Renal cortical epithelial cell (primary cell): ENCODE data around the gene MYO5B. TPM values are rescaled to one million over a fixed set of nuclear protein-coding genes. Genes with fewer than 3 reads are reported as not detected.
A peak's percentile ranks its signal among the peaks of the same experiment; 100 is the strongest.

Experiments
- DNase-seq: peaks from one replicate; pipeline ENCODE4 v3.0.0-alpha.2; 2011; ENCODE audit warnings: low read depth
- total RNA-seq: library from RNA; depleted of rRNA; stranded (reverse); fragments of >200 nt; gene quantifications from 2 replicates; pipeline ENCODE4 v1.2.3, GENCODE V29; 2014

The MYO5B gene
- total RNA-seq, 1 donor from 2014 or later: 50.0 TPM

- DNase-seq: peak; percentile 52
Measured at GRCh38 chr18:50151926-50152325, 43.0 kb downstream of the MYO5B start.

GRCh38 chr18:50144540-50144939, 50.4 kb downstream of the MYO5B start:
- no peak for DNase-seq

- DNase-seq: peak; percentile 81
Measured at GRCh38 chr18:50143886-50144285, 51.1 kb downstream of the MYO5B start.

- DNase-seq: no peak
Measured at GRCh38 chr18:50143294-50143693, 51.7 kb downstream of the MYO5B start.

GRCh38 chr18:50142441-50143120, 52.4 kb downstream of the MYO5B start:
- DNase-seq: peak; percentile 86

GRCh38 chr18:50138181-50139064, 56.5 kb downstream of the MYO5B start:
- DNase-seq: peak; percentile 74

- no peak for DNase-seq
Measured at GRCh38 chr18:50135903-50136302, 59.0 kb downstream of the MYO5B start.

GRCh38 chr18:50133526-50133925, 61.4 kb downstream of the MYO5B start:
- no peak for DNase-seq

GRCh38 chr18:50131591-50131990, 63.4 kb downstream of the MYO5B start:
- DNase-seq: peak; percentile 80

GRCh38 chr18:50128506-50129271, 66.3 kb downstream of the MYO5B start:
- DNase-seq: peak; percentile 24

- DNase-seq: peak; percentile 30
Measured at GRCh38 chr18:50127516-50128210, 67.3 kb downstream of the MYO5B start.

GRCh38 chr18:50126471-50126870, 68.5 kb downstream of the MYO5B start:
- DNase-seq: peak; percentile 89

GRCh38 chr18:50125456-50125855, 69.5 kb downstream of the MYO5B start:
- DNase-seq: peak; percentile 71

GRCh38 chr18:50119296-50119695, 75.7 kb downstream of the MYO5B start:
- peak; percentile 87 for DNase-seq

- DNase-seq: peak; percentile 65
Measured at GRCh38 chr18:50117863-50118262, 77.1 kb downstream of the MYO5B start.

GRCh38 chr18:50115095-50115494, 79.9 kb downstream of the MYO5B start:
- DNase-seq: peak; percentile 76

- DNase-seq: no peak
Measured at GRCh38 chr18:50114448-50114847, 80.5 kb downstream of the MYO5B start.

- no peak for DNase-seq
Measured at GRCh38 chr18:50113726-50114125, 81.2 kb downstream of the MYO5B start.

- peak; percentile 43 for DNase-seq
Measured at GRCh38 chr18:50111398-50111797, 83.5 kb downstream of the MYO5B start.

GRCh38 chr18:50107468-50107977, 87.4 kb downstream of the MYO5B start:
- peak; percentile 86 for DNase-seq

- DNase-seq: no peak
Measured at GRCh38 chr18:50105027-50105426, 89.9 kb downstream of the MYO5B start.
